GM19025 (cell line): Measurements from ENCODE around the gene DDX52.

Source experiments
- ATAC-seq: cut with Tn5 transposase; IDR thresholded peaks from one replicate; pipeline ENCODE4 v1.9.1; 2021; ENCODE audit warnings: mild to moderate bottlenecking, low read depth, moderate library complexity; ENCODE audit not compliant: unreplicated experiment

DDX52 gene

GRCh38 chr17:37598145-37598544 is 45.1 kb downstream of the DDX52 start:
- no peak for ATAC-seq

DNA sequence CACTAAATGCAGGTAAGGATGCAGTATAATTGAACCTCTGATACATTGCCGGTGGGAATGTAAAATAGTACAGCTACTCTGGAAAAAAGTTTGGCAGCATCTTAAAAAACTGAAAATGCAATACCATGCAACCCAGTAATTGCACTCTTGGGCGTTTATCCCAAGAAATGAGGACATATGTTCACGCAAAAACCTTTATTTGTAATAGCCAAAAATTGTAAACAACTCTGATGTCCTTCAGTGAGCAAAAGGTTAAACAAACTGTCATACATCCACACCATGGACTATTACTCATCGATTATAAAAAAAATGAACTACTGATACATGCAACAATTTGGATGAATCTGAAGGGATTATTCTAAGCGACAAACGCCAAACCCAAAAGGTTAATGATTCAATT is 51.0 kb downstream of the DDX52 start:
- ATAC-seq = no peak

DNA sequence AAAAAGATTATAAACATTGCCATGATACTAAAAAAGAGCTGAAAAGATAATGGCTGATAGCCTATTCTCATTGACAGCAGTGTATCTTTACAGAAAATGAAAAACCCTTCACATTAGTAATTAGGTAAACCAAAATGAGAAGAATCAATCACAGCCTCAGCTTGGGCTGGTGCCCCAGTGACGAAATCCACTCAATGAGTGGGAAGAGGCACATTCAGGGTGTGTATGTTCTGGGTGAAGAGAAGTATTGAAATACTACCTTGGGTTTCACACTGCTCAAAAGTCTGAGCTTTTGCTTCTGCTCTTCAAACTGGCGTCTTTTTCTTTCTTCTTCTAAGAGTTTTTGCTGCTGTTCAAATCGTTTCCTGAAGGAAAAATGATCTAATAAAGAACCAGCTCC is 58.2 kb downstream of the DDX52 start:
- no peak for ATAC-seq

GRCh38 chr17:37576281-37576680 is 67.0 kb downstream of the DDX52 start:
- ATAC-seq = no peak

DNA sequence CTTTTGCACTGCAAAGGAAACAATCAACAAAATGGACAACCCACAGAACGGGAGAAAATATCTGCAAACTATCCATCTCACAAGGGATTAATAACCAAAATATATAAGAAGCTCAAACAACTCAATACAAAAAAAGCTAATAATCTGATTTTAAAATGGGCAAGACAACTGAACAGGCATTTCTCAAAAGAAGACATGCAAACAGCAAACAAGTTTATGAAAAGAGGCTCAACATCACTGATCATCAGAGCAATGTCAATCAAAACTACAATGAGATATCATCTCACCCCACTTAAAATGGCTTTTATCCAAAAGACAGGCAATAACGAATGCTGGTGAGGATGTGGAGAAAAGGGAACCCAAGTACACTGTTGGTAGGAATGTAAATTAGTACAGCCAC is 68.8 kb downstream of the DDX52 start:
- no peak for ATAC-seq

DNA sequence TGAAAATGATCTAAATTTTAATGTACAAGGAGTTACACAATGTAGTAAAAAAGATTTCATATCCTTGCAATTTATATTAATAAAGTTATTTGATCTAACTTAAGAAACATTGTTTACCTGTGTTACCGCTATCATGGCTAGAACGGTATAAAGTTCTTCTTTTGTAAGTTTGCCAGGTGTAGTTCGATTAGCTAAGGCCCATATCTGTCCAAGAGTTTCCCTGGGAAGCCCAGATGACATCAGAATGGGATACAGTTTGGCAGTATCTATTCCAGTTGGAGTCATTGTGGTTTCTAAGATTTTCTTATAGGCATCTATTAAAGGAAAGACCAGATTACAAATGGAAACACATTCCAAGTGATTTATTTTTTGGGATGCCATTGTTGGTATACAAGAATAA is 71.6 kb downstream of the DDX52 start:
- ATAC-seq = no peak

DNA sequence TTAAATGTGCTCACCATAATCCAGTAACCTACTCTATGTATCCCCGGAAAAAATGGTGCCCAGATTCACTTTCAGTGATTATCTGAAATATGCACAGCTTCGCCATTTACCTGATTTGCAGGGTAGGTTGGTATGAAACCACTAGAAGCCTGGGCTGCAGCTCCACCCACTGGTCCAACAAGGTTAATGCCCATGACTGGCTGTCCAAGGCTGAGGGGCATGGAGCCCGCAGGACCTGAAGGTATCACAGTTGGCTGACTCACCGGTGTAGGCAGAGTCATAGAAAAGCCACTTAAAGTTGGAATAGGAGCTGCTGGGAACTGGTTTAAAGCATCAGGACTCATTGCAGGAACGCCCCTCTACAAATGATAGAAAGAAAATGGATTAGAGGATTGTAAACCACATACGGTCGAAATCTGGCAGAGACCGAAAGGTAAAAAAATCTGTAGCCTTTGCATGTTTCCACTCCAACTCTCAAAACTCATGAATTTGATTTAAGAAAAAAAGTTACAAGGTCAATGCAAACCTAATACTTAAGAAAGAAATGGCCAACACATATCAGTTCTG is 72.6 kb downstream of the DDX52 start:
- ATAC-seq = no peak

DNA sequence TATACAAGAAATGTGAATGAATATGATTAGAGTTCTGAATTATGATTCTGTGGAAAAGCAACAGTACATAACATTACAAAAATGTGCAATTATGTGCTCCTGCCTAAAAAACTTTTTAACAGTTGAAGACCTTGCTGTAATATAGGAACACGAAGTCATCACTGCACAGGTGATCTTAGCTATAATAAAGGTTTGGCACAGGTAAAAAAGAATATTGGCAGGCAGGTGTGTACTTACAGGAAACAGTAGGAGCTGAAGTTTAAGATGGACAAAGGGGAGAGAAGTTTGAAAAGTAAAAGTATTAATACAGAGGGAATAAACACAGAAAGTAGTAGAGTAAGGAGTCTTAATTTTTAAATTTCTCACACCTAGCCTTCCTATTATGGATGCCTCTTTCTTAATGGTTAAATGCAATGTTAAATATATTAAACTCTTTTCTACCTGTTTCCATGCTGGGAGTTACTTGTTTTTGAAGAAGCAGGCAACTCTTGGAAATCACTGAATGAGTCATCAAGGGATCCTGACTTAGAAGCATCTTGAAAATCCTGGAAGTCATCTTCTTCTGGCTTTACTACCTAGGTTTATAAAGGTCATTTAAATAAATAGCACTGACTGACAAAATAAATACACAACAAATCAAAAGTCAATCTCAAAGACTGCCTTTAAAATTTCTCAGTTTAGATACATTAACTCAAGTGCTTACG is 74.7 kb downstream of the DDX52 start:
- ATAC-seq = no peak

GRCh38 chr17:37567538-37567937 is 75.7 kb downstream of the DDX52 start:
- no peak for ATAC-seq

GRCh38 chr17:37567137-37567536 is 76.1 kb downstream of the DDX52 start:
- no peak for ATAC-seq

DNA sequence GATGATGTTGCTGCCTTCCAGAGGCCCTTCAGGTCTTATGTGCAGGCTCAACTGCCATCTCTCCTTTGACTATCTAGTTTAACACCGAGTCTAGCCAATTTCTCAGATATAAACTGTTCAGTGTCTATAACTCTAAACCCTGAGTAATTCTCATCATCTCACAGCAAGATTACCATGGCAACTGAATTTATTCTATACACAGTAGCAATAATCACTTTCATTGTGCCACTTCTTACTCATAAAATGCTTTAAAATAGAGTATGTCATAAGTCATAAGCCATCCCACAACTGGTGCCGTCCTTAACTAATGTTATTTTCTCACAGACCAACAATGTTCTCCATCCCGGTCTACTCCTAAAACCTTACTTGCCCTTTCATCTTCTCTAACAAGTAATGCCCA is 79.0 kb downstream of the DDX52 start:
- ATAC-seq = no peak

DNA sequence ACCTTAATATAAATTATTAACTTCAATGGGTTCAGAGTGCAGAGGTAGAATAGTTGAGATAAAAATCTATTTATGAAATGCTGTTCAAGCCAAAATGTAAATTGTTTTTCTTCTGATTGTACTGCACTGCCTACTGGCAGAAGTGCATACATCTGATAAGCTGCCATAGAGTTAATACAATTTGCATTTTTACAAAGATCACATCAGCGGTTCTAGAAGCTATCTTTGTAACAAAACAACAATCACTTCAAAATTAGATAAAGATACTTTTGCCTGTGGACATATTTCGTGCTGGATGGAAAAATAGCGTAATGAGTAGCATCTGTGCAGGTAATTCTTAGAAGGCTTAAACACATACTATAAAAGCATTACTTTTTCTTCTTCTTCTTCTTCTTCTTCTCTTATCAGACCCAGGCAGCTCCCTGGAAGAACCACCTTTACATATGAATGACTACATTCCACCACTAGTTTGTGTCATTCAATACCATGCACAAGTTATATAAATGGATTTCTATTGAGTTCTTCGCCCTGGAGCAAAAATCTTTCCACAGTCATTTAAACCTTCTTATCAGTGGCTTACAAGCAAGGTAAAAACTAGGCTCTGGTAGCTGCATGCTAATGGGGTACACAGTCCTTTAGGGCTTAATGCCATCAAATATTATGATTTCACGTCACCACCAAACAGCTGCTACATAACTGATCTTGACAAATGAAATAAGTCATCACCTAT is 81.1 kb downstream of the DDX52 start:
- no peak for ATAC-seq
